Stomach (tissue), 9 donors: Measurements from ENCODE around the gene DLG5. TPM values are rescaled to one million over a fixed set of nuclear protein-coding genes. Genes with fewer than 3 reads are reported as not detected.

Source experiments
- DNase-seq, 2 donors: peaks; one replicate each; pipeline versions ENCODE4 v3.0.0 to v3.0.0-alpha.2; 2013 to 2019
- H3K27ac ChIP-seq, 5 donors: fragments of 200-600 bp in 4 of 5; sonication (generic) in 4 of 5; one replicate each; pipeline ENCODE4 v1.5.1; 2013 to 2019; ENCODE audit warnings: mild to moderate bottlenecking in 1 of 5, moderate library complexity in 1 of 5
- H3K27me3 ChIP-seq, 3 donors: fragments of 200-600 bp; sonication (generic); one replicate each; pipeline ENCODE4 v1.5.1; 2017 to 2019; ENCODE audit warnings: mixed run types in 1 of 3
- H3K36me3 ChIP-seq, 4 donors: fragments of 200-600 bp; sonication (generic); 1 replicate in 3 of 4; 2 replicates in 1 of 4; pipeline ENCODE4 v1.5.1; 2016 to 2019
- H3K4me1 ChIP-seq, 4 donors: fragments of 200-600 bp; sonication (generic); one replicate each; pipeline ENCODE4 v1.5.1; 2016 to 2019
- H3K4me3 ChIP-seq, 4 donors: fragments of 200-600 bp; sonication (generic) in 3 of 4; one replicate each; pipeline ENCODE4 v1.5.1; 2016 to 2019; ENCODE audit warnings: mild to moderate bottlenecking in 1 of 4
- H3K9me3 ChIP-seq, 4 donors: fragments of 200-600 bp; sonication (generic); one replicate each; pipeline ENCODE4 v1.5.1; 2016 to 2019
- CTCF ChIP-seq, 7 experiments: fragments of 450-650 bp in 4 of 7; fragments of 200-600 bp in 3 of 7; sonication (generic) in 3 of 7; IDR thresholded peaks; one replicate each; pipeline ENCODE4 v1.5.1; 2016 to 2019; ENCODE audit warnings: antibody characterized with exemption in 7 of 7, control low read depth in 2 of 7, mild to moderate bottlenecking in 1 of 7
- EP300 ChIP-seq: sonication (generic); formaldehyde crosslinking; IDR thresholded peaks from one replicate; pipeline ENCODE4 v1.6.1; 2017; ENCODE audit warnings: antibody characterized with exemption
- POLR2A ChIP-seq, 4 donors: fragments of 450-650 bp; IDR thresholded peaks; one replicate each; pipeline ENCODE4 v1.6.1; 2016; ENCODE audit warnings: antibody characterized with exemption in 4 of 4, control low read depth in 2 of 4, mild to moderate bottlenecking in 1 of 4, moderate library complexity in 1 of 4
- POLR2AphosphoS5 ChIP-seq, 3 donors: sonication (generic); formaldehyde crosslinking; IDR thresholded peaks; one replicate each; pipeline ENCODE4 v1.6.1; 2016; ENCODE audit warnings: antibody characterized with exemption in 3 of 3
- WGBS, 5 donors: extraction: QIAGEN DNeasy Blood & Tissue Kit in 3 of 5; methylation state at CpG; one replicate each; pipeline versions ENCODE4 v1.1.5 to v1.1.7; 2013 to 2018; 5-methylcytosine and 5-hydroxymethylcytosine counted together
- intact Hi-C: fragments of 100-400 bp; cut with DNase I; formaldehyde crosslinking; loops from one replicate; pipeline ENCODE4 v1.15.1; 2023; ENCODE audit warnings: low total_unique reads
- polyA plus RNA-seq, 3 donors: library from polyadenylated mRNA; stranded (reverse); fragments of 200-250 nt; gene quantifications; one replicate each; pipeline ENCODE4 v1.2.3, GENCODE V29; 2013
- total RNA-seq, 5 donors: library from RNA; depleted of rRNA; stranded (reverse); fragments of >200 nt; gene quantifications; one replicate each; pipeline versions ENCODE4 v1.1.0 to v1.2.3, GENCODE V29; 2014 to 2016
- donor health status: healthy with polysubstance abuse.
- donor health status: Bipolar disorder and iron deficiency.
- donor health status: healthy.

The DLG5 gene
- total and polyA plus RNA-seq, 8 donors, result 9.2 to 134 (median 32.7) TPM

- Histone ChIP-seq H3K9me3 (peaks cover 0 to 10% (median 0%) of the 10 kb centered on the region in 4 donors), H3K27ac (no peak overlapping the region), H3K4me1 (peaks cover 0 to 11% (median 3%) of the 10 kb centered on the region in 4 donors), H3K27me3 (no peaks in the 10 kb centered on the region), H3K36me3 (no peaks in the 10 kb centered on the region), H3K4me3 (no peak overlapping the region)
- WGBS, 5 donors, result 81 to 91% (median 85%) methylated on average over 1 of the region's 1 CpG
- no peak for DNase-seq
- TF ChIP-seq CTCF (IDR thresholded peaks at IDR 0.05), result no peak
- TF ChIP-seq POLR2A (IDR thresholded peaks at IDR 0.05), result no peak
- TF ChIP-seq EP300, result no peak
- TF ChIP-seq POLR2AphosphoS5 (IDR thresholded peaks at IDR 0.05), result no peak
- intact Hi-C loops, result loop anchor here (10.0 kb wide), 1 partner anchor 120 kb away; no protein-coding TSS in a partner anchor
Observed at GRCh38 chr10:77964811-77965210, 38.3 kb upstream of the DLG5 start.

GRCh38 chr10:77963901-77964300, 37.3 kb upstream of the DLG5 start:
- intact Hi-C loops, result loop anchor here (10.0 kb wide), 1 partner anchor 119 kb away; no protein-coding TSS in a partner anchor
- TF ChIP-seq POLR2A (IDR thresholded peaks at IDR 0.05) (no peak), EP300 (no peak), CTCF (IDR thresholded peaks at IDR 0.05) (no peak), POLR2AphosphoS5 (IDR thresholded peaks at IDR 0.05) (no peak)
- Histone ChIP-seq H3K9me3 (peaks cover 0 to 10% (median 0%) of the 10 kb centered on the region in 4 donors), H3K27me3 (no peaks in the 10 kb centered on the region), H3K4me3 (no peak overlapping the region), H3K27ac (no peak overlapping the region), H3K36me3 (no peaks in the 10 kb centered on the region), H3K4me1 (peaks cover 0 to 2% (median under 1%) of the 10 kb centered on the region in 4 donors)
- no peak for DNase-seq
- WGBS, 5 donors, result 93 to 98% (median 96%) methylated on average over 7 of the region's 7 CpGs

- intact Hi-C loops, result loop anchor here (10.0 kb wide), 1 partner anchor 118 kb away; no protein-coding TSS in a partner anchor
- H3K36me3 ChIP-seq, result no peaks in the 10 kb centered on the region
- no peak for DNase-seq
- H3K9me3 ChIP-seq, result peaks cover 0 to 10% (median 0%) of the 10 kb centered on the region in 4 donors
- H3K4me3 ChIP-seq, result no peak overlapping the region
- H3K27ac ChIP-seq, result no peak overlapping the region
- no peaks in the 10 kb centered on the region for H3K27me3 ChIP-seq
- 72 to 84% (median 78%) methylated on average over 7 of the region's 7 CpGs for WGBS, 5 donors
- no peak for TF ChIP-seq CTCF (IDR thresholded peaks at IDR 0.05)
- no peaks in the 10 kb centered on the region for H3K4me1 ChIP-seq
Observed at GRCh38 chr10:77962350-77963146, 36.0 kb upstream of the DLG5 start.

- intact Hi-C loops, result loop anchor here (10.0 kb wide), 1 partner anchor 117 kb away; no protein-coding TSS in a partner anchor
- H3K36me3 ChIP-seq, result no peaks in the 10 kb centered on the region
- H3K27ac ChIP-seq, result no peak overlapping the region
- no peaks in the 10 kb centered on the region for H3K4me1 ChIP-seq
- 92 to 97% (median 95%) methylated on average over 6 of the region's 6 CpGs for WGBS, 5 donors
- H3K4me3 ChIP-seq, result no peak overlapping the region
- no peaks in the 10 kb centered on the region for H3K27me3 ChIP-seq
- TF ChIP-seq POLR2A (IDR thresholded peaks at IDR 0.05) (no peak), CTCF (IDR thresholded peaks at IDR 0.05) (no peak), POLR2AphosphoS5 (IDR thresholded peaks at IDR 0.05) (no peak), EP300 (no peak)
- peaks cover 0 to 10% (median 0%) of the 10 kb centered on the region in 4 donors for H3K9me3 ChIP-seq
- no peak for DNase-seq
Observed at GRCh38 chr10:77961668-77962067, 35.1 kb upstream of the DLG5 start.
